Endothelial cell (in vitro differentiated cells): ENCODE measurements around the gene LRRC42. TPM values are rescaled to one million over a fixed set of nuclear protein-coding genes. Genes with fewer than 3 reads are reported as not detected.

ENCODE experiments used
- DNase-seq: peaks from one replicate; pipeline ENCODE4 v3.0.0; 2021; ENCODE audit warnings: low spot score
- H3K27ac Mint-ChIP-seq: one replicate; pipeline ENCODE4 v1.8.0; 2021; ENCODE audit warnings: mixed read lengths, inconsistent platforms; ENCODE audit not compliant: unreplicated experiment
- H3K27me3 Mint-ChIP-seq: one replicate; pipeline ENCODE4 v1.8.0; 2021; ENCODE audit warnings: mild to moderate bottlenecking, moderate library complexity, mixed read lengths, inconsistent platforms; ENCODE audit not compliant: unreplicated experiment
- H3K36me3 Mint-ChIP-seq: one replicate; pipeline ENCODE4 v1.8.0; 2021; ENCODE audit warnings: mild to moderate bottlenecking, low read depth, mixed read lengths, inconsistent platforms; ENCODE audit not compliant: unreplicated experiment
- H3K4me1 Mint-ChIP-seq: one replicate; pipeline ENCODE4 v1.8.0; 2021; ENCODE audit warnings: mild to moderate bottlenecking, mixed read lengths, inconsistent platforms; ENCODE audit not compliant: unreplicated experiment
- H3K4me3 Mint-ChIP-seq: one replicate; pipeline ENCODE4 v1.8.0; 2021; ENCODE audit warnings: mild to moderate bottlenecking, mixed read lengths, inconsistent platforms; ENCODE audit not compliant: unreplicated experiment
- H3K9me3 Mint-ChIP-seq: one replicate; pipeline ENCODE4 v1.8.0; 2021; ENCODE audit warnings: mixed read lengths, inconsistent platforms; ENCODE audit not compliant: unreplicated experiment
- CTCF ChIP-seq: fragments of 200-600 bp; sonication (generic); IDR thresholded peaks from one replicate; pipeline ENCODE4 v1.5.0; 2021; ENCODE audit warnings: antibody characterized with exemption; ENCODE audit not compliant: unreplicated experiment
- total RNA-seq: library from RNA; stranded (reverse); fragmentation: NEBNext Ultra II Directional; extraction: Animal tissue kit (Norgen Biotek cat#: 25700); gene quantifications from one replicate; pipeline ENCODE4 v1.2.1, GENCODE V29; 2021; ENCODE audit not compliant: unreplicated experiment

Gene LRRC42
- total RNA-seq, 1 donor from 2014 or later = 43.6 TPM

- no peaks in the 10 kb centered on the region for H3K9me3 Mint-ChIP-seq
- DNase-seq = no peak
- H3K27me3 Mint-ChIP-seq = peaks cover 8% of the 10 kb centered on the region
- no peak for TF ChIP-seq CTCF
- H3K4me3 Mint-ChIP-seq = no peak overlapping the region
- no peak overlapping the region for H3K27ac Mint-ChIP-seq
- H3K4me1 Mint-ChIP-seq = peaks cover 2% of the 10 kb centered on the region
- H3K36me3 Mint-ChIP-seq = peaks cover 4% of the 10 kb centered on the region
These were observed 58.4 kb downstream of the LRRC42 start for GRCh38 chr1:54004481-54005049.

- Mint-ChIP-seq H3K36me3 (peaks cover 4% of the 10 kb centered on the region), H3K4me1 (peaks cover 2% of the 10 kb centered on the region), H3K27me3 (peaks cover 13% of the 10 kb centered on the region), H3K4me3 (no peak overlapping the region), H3K27ac (no peak overlapping the region), H3K9me3 (no peaks in the 10 kb centered on the region)
- no peak for TF ChIP-seq CTCF
- no peak for DNase-seq
These were observed 60.4 kb downstream of the LRRC42 start for GRCh38 chr1:54006508-54006907.

- no peak overlapping the region for H3K27ac Mint-ChIP-seq
- no peak for TF ChIP-seq CTCF
- H3K4me1 Mint-ChIP-seq = peaks cover 2% of the 10 kb centered on the region
- no peak overlapping the region for H3K4me3 Mint-ChIP-seq
- no peak for DNase-seq
- no peaks in the 10 kb centered on the region for H3K9me3 Mint-ChIP-seq
- peaks cover 17% of the 10 kb centered on the region for H3K27me3 Mint-ChIP-seq
- peaks cover 4% of the 10 kb centered on the region for H3K36me3 Mint-ChIP-seq
These were observed 61.5 kb downstream of the LRRC42 start for GRCh38 chr1:54007613-54008012.

- no peak for TF ChIP-seq CTCF
- Mint-ChIP-seq H3K27ac (no peak overlapping the region), H3K36me3 (peaks cover 4% of the 10 kb centered on the region), H3K4me1 (peaks cover 2% of the 10 kb centered on the region), H3K4me3 (no peak overlapping the region), H3K9me3 (no peaks in the 10 kb centered on the region), H3K27me3 (peaks cover 14% of the 10 kb centered on the region)
- no peak for DNase-seq
These were observed 62.7 kb downstream of the LRRC42 start for GRCh38 chr1:54008876-54009275.

GRCh38 chr1:54009406-54009805 is 63.3 kb downstream of the LRRC42 start:
- Mint-ChIP-seq H3K27ac (no peak overlapping the region), H3K4me1 (peaks cover 2% of the 10 kb centered on the region), H3K9me3 (no peaks in the 10 kb centered on the region), H3K4me3 (no peak overlapping the region), H3K27me3 (peaks cover 14% of the 10 kb centered on the region), H3K36me3 (peaks cover 4% of the 10 kb centered on the region)
- no peak for DNase-seq
- TF ChIP-seq CTCF = no peak
